ENCODE data around the gene PGLYRP2.

PGLYRP2 gene

DNA sequence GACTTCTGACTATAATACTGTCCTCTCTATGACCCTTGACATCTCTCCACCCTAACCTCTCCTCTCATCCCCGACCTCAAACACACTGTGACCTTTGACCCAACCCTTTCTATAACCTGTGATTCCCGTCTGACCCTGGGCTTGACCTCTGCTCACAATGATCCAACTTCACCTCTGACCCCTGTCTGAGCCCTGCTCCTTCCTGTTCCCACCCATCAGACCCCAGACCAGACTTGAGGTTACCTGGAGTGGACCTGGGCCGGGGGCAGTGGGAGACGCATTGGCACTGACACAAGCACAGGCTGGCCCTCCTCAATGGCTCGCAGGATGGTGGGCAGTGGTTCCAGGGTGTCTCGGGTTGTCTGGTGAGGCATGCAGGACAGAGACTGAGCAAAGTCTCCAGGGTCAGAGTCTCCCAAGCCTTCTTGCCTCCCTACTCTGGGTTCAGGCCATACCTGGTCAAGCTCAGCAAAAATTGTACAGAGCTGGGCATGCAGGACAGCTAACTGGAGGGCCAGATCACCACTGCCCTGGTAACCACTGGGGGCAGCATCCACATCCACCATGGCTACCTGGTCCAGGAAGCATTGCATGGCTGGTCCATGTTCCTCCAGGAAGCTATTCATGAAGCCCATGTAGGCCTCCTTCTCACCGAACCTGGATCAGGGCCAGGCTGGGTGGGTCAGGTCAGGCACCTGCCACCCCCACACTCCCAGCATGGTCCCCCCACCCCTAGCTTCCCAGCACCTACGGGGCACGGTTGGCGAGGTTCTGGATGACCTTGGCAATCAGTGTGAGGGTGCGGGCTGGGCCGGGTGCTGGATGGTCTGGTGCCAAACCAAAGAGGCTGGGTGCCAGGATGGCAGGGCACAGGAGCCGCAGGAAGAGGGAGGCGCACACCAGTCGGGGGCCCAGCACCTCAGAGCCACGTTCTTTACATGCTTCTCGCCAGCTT is 25.1 kb downstream of the PGLYRP2 start:
- no peak for DNase-seq (ENCODE audit: low read depth)

DNA sequence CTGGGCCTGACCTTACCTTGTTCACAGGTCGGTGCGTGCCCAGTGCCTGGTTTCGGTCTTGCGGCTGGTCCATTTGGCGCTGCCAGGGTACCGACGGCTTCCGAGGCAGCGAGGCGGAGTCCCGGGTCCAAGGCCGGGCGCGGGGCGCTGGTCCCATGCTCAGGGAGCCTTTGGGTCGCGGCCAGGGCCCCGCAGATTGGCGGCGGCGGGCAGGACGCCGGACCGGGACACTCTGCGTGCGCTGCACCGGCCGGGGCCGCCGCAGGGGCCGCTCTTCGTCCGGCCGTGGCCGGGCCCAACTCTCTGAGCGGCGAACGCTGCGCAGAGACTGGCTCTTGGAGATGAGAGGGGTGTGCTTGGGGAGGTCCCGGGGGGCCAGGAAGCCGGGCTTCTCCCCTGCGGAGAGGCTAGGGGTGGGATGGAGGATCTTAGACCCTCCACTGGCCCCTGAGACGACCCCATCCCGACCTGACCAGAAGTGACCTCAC is 26.2 kb downstream of the PGLYRP2 start:
- DNase-seq (ENCODE audit: low read depth) = no peak

DNA sequence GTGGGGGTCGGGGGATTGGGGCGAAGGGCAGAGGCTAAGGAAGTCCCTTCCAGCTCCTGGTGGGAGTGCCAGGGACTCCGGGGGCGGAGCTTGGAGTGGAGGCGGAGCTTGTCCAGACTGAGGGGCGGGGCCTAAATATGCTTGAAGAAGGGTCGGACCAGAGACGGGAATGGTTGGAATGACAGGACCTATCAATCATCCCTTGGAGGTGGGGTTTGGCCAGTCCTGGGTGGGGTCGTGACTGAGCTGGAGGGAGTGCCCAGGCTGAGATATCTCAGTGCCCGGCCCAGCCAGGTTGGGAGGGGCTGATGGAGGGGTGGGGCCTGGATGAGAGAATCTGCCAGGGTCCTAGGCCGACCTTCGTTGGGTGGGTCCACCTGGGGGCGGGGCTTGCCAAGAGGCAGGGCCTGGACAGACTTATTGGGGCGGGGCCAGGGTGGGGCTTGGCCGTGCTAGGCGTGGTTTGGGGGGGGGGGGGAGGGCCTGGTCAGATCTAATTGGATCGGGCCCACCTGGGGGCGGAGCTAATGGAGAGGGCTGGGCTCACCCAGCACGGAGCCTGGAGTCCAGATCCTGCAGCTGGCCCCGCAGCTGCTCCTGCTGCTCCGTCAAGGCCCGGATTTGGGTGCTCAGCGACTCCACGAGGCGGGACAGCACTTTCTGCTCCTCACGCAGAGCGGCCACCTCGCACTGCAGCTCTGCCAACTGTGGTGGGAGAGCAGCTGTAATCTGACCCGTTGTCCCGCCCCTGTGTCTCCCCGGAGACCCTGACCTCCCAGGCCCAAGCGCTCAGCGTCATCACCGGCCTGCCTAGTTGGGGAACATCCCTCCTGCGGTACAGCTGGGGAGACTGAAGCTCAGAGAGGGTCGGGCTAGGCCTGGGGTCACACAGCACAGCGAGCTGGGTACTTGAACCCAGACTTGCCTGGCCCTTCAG is 26.9 kb downstream of the PGLYRP2 start:
- peak; percentile 73 for DNase-seq (ENCODE audit: low read depth)

DNA sequence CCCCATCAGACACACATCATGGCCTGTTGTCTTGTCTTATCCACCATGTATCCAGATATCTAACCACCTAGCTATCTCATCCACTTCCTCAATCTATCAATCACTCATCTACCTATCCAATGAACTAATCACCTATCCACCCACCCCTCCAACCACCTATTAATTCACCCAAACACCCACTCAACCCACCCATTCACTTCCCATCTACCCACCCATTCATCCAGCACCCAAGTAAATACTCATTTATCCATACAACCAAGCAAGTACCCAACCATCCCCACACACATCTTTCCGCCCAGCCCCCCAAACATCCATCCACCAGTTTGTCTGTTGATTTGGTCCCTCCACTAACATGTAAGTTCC is 28.8 kb downstream of the PGLYRP2 start:
- DNase-seq (ENCODE audit: low read depth) = no peak

DNA sequence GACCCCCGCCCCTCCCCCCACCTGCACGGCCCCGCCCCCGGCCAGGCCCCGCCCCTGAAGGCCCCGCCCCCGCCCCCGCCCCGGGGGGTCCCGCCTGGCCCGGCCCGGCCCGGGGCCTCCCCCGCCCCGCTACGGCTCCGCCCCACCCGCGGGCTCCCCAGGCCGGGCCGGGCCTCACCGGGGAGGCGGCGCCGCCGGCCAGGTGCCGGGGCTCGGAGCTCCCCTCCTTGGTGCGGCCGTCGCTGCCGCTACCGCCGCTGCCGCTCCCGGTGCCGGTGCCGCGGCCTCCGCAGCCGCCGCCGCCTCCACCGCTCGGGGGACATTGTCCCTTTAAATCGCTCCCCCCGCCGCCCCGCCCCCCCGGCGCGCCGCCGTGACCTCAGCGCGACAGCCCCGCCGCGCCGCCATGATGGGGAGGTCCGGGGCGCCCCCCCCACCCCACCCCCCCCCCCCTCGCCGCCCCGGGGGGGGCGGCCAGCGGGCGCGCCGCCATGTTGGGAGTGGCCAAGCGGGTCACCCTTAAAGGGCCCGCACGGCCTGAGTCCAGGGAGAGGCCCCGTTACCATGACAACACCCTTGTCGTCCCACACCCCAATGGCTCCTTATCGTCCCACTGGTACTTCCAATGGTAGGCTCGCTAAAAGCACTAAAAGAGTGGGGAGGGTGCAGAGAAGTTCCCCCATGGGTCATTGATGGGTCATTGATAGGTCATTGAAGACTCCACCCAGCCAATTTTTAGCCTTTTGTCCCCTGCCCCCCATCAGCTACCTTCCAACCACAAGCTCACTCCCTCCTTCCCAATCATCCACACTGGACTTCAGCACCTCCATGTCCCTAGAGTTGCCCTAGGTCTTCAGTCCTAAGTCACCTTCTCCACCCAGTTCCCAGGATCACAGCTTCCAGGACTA is 29.4 kb downstream of the PGLYRP2 start, which contains the start of gene WIZ:
Gene WIZ, minus strand, starts transcription at position 337 of the 908 bp plus-strand sequence. CDS start 1,649 bp downstream, outside the sequence.
- peak; percentile 36 for DNase-seq (ENCODE audit: low read depth)

DNA sequence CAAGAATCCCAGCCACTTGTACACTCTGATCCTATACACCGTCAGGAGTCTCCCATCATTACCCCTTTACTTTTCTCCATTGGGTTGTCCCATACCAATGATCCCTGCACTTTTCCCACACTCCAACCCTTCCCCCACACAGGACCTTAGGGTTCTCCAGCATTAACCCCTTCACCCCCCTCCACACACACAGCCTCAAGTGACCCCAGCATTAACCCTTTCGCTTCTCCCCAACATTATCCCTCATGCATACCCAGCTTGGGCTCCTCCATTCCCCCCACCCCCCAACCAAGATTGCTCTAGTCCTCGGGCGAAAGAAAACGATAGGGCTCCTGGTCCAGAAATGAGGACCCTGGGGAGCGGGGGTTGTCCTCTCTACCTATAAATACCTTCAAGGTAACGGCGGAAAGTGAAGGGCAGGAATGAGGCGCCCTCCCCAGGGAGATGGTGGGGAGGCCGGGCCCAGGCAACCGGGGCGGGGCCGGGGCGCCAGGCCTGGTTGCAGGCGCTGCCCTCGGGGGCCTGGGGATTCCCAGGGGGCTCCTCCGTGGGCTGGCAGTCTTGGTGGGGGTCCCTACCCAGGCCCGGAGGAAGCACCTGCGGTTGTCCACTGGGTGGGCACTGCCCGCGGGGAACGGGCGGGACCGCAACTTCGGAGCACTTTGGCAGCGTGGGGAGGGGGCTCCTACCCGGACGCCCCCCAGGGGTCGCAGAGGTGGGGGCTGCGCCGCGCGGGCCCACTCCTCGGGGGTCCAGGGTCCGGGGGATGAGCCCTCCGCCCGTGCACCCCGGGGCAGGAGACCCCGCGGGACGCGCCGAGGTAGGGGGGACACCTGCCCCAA is 30.3 kb downstream of the PGLYRP2 start:
- no peak for DNase-seq (ENCODE audit: low read depth)

DNA sequence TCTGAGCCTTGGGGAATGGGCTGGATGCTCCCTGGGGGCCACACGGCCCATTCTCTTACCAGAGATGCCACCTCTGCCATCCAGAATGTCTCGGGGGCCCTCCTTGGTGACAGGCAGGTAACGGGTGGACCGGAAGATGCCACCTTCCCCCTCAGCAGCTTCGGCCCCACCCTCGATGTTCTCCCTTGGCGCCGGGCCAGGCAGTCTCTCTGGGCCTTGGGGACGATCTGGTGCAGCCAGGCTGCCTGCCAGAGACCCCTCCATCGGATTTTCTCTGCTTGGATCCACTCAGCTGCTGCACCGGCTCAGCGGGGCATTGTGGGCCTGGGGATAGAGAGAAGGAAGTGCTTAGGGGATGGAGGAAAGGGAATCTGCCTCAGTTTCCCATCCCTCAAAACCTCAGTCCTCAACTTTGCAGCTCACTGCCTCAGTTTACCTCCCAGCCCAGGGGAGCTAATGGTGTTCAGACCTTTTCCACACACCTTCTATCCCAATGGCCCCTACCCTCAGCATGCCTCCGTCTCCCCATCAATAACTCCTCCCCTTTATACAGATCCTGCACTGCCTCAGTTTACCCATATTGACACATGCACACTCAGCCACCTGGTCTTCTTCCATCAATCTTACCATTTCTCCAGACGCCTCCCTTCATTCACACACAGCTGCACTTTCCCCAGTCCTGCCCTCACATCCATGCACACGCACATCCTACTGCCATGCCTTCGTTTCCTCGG is 31.1 kb downstream of the PGLYRP2 start:
- no peak for DNase-seq (ENCODE audit: low read depth)

DNA sequence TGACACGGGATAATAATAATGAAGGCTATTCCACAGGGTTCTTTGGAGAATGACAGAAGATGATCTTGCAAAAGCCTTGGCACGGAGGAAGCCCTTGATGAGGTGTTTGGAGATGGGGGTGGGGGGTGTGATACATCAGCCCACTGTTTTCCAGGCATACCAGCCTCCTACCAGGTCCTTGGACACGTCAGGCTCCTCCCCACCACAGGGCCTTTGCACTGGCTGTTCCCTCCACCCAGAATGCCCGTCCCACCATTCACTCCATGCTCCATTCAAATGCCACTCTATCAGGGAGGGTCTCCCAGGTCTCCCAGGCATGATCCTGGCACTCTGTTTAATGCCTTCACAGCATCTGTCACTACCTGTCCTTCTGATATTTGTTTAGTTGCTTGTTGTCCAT is 32.2 kb downstream of the PGLYRP2 start:
- no peak for DNase-seq (ENCODE audit: low read depth)

DNA sequence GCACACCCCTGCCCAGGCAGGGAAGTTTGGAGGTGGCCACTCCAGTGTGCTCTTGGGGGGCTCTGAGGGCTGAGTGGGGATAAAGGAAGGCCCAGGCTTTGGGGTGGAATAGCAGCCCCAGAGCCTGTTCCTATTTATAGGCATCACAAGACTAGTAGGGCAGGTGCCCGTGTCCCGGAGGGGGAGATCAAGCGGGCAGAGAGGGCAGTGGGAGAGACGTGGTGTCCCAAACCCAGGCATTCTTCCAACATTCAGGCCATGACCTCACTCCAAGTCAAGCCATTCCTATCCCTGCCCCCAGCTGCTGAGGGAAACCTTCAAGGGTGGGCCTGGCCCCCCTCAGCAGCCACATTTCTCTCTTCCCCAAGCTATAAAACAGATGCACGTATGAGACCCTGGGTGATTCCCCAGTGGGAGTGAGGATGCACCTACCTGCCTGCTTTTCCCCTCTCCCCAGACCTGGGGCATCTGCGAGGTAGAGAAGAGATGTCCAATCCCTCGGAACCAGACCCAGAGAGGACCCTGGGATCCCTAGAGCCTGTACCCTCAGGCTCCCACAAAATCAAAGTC is 33.4 kb downstream of the PGLYRP2 start:
- DNase-seq (ENCODE audit: low read depth) = no peak

DNA sequence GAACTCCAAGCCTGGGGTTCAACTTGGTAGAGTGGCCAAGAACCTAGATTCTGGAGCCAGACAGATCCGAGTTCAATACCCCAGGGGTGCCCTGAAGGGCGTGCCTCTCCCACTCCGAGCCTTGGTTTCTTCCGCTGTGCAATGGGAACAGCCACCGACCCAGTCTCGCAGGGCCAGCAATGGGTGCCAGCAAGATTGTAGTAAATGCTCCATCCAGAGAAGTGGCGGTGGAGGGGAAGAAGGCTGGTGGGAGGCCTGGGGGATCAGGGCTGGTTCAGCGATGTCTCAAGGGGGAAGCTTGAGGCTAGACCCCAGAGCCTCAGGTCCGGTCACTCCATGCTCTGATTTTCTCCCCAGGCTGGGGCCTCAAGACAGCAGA is 34.1 kb downstream of the PGLYRP2 start:
- no peak for DNase-seq (ENCODE audit: low read depth)

DNA sequence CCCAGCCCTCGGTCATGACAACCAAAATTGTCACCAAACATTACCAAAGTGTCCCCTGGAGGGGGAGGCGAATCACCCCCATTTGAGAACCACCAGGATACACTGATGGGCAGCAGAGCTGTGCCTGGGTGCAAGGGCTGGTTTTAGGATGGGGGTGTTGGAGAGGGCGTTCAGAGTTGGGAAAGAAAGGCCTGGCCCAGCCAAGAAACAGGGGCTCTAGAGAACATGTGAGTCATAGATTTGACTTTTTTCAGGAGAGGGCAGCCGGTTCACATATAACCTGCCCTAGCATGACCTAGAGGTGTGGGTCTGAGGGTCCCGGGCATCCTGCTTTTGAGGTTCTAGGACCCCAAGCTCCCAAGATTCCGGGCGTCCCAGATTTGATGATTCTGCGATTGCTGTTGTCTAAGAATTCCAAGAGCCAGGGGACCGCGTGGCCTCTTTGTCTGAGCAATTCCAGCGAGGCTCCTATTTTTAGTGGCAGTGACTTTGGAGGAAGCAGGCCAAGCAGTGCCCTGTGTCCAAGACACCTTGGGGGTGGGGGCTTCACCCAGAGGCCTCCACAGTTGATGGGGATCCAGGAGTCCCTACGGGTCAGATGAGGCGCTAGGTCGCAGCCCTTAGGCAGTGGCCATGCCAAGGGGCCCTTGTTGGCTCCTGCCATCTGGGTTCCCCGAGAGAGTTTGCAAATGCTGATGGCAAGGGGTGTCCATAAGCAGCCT is 34.6 kb downstream of the PGLYRP2 start:
- no peak for DNase-seq (ENCODE audit: low read depth)

DNA sequence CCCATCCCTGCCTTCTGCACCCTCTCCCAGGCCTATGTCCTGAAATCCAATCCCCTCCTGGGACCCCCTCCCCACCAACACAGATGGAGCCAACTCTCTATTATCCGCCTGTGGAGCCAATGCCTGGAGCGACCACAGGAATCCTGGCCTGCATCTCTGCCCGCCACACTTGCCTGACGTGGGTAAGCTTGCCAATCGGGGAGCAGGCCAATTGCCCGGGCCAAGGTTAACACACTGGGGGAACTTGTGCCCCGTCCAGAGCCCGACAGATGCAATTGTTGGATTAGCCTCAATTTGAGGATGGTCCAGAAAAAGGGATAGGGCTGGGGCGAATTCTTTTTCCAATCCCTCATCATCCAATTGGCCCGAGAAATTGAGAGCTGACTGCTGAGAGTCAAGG is 35.5 kb downstream of the PGLYRP2 start:
- DNase-seq (ENCODE audit: low read depth) = no peak

DNA sequence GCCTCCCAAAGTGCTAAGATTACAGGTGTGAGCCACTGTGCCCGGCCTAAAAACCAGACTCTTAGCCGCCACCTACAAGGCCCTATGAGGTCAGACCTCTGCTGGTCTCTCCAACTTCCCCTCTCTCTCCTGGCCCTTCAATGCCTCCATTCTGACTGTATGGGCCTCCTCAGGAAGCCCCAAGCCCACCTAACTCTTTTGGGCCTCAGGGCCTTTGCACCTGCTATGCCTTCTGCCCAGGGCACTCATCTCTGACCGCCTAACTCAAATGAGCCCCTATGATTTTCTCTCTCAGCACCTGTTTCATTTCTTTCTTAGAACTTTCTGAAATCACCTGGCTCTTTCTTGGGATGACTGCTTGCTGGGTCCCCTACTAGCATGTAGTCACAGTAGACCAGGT is 36.0 kb downstream of the PGLYRP2 start:
- no peak for DNase-seq (ENCODE audit: low read depth)

DNA sequence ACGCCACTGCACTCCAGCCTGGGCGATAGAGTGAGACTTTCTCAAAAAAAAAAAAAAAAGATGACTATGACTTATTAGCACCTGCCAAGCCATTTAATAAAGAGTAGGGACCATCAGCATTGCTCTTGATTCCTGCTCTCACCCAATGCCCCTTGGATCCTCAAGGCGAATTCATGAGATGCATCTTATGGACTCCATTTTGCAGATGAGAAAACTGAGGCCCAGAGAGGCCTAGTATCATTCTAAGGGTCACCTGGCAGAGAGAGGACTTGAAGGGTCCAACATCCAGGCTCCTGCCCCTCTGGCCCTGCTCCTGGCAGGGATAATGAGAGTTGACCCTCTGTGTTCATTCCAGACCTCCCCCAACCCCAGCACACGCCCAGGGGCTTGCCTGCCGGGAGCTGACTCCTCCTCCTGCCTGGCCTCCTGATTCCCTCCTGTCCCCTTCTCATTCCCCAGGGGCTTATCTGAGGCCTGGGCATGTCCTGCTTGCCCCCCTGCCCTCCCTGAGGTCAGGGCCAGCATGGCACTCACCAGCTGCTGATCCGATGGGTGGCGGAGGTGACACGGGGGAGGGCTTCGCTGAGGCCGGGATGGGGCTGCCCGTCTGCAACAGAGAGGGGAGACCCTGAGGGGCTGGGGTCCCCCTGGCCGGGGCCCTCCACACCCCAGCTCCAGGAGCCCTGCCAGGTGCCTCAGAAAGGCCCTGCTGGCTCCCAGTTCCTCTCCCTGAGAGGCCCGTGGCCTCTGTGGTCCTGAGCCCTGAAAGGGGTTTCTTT is 37.0 kb downstream of the PGLYRP2 start:
- no peak for DNase-seq (ENCODE audit: low read depth)

DNA sequence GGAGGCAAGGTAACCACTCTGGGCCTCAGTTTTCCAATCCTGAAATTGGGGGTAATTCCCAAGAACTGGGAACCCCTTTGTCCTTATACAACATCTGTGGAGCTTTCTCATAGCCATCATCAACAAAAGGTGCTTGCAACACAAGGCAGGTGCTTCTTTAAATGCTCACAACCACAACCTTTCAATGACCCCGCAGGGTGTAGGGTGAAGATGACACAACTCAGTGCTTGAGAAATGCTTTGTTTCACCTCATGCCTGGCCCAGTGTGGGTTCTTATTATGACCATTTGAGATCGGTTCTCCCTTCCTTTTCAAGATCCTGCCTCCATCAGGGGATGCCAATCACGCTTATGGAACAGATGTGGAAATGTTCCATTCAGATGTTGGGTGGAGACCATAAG is 38.0 kb downstream of the PGLYRP2 start:
- DNase-seq (ENCODE audit: low read depth) = no peak

DNA sequence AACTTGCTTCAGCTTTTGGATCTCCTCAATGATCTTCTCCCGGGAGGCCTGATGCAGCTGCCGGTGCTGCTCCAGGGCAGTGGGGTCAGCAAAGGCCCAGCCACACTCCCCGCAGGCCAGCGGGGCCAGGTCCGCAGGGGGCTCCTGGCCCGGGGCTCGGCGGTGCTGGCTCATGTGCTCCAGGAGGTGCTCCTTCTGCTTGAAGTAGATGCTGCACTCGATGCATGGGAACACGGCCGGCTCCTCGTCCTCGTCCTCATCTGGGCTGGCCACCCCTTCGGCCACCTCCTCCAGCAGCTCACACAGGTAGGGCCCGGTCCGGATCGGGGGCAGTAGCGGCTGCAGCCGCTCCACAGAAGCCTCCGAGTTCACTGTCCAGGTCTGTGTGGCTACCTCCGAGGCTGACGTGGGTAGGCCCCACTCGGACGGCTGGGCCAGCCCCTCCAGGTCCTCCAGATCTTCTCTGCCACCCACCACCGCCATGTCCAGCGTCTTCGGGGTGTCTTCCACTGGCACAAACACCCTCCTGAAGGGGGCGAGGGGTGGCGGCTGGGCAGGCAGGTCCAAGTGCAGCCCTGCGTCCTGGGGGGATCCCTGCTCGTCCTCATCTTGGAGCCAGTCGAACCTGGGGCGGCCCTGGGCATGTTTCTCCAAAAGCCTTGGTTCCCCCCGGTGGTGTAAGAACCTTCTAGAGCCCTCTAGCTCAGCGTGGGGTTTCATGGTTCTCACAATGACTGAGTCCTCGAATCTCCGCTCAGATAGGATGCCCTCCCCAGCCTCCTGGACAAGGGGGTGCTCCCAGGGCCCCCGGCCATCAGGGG is 39.3 kb downstream of the PGLYRP2 start:
- no peak for DNase-seq (ENCODE audit: low read depth)
